GM21360 (cell line): Measurements from ENCODE around the gene TRPV4.

Source experiments
- ATAC-seq: cut with Tn5 transposase; IDR thresholded peaks from one replicate; pipeline ENCODE4 v1.9.1; 2021; ENCODE audit warnings: mild to moderate bottlenecking, moderate library complexity; ENCODE audit not compliant: unreplicated experiment

TRPV4 gene

GRCh38 chr12:109808876-109809646 lies 24.1 kb downstream of the TRPV4 start:
- no peak for ATAC-seq

GRCh38 chr12:109807954-109808643 lies 25.1 kb downstream of the TRPV4 start:
- no peak for ATAC-seq

GRCh38 chr12:109804820-109805761 lies 28.1 kb downstream of the TRPV4 start:
- ATAC-seq = no peak

GRCh38 chr12:109803678-109804077 lies 29.5 kb downstream of the TRPV4 start:
- ATAC-seq = no peak

- no peak for ATAC-seq
Observed at GRCh38 chr12:109802828-109803227, 30.4 kb downstream of the TRPV4 start.

GRCh38 chr12:109800536-109800935 lies 32.7 kb downstream of the TRPV4 start:
- ATAC-seq = no peak

GRCh38 chr12:109798691-109799090 lies 34.5 kb downstream of the TRPV4 start:
- no peak for ATAC-seq

GRCh38 chr12:109797905-109798669 lies 35.1 kb downstream of the TRPV4 start:
- ATAC-seq = no peak

GRCh38 chr12:109796057-109796456 lies 37.1 kb downstream of the TRPV4 start:
- ATAC-seq = no peak

- no peak for ATAC-seq
Observed at GRCh38 chr12:109795023-109795422, 38.2 kb downstream of the TRPV4 start.

- no peak for ATAC-seq
Observed at GRCh38 chr12:109793826-109794501, 39.2 kb downstream of the TRPV4 start.

GRCh38 chr12:109793411-109793810 lies 39.8 kb downstream of the TRPV4 start:
- ATAC-seq = no peak

GRCh38 chr12:109792992-109793391 lies 40.2 kb downstream of the TRPV4 start:
- no peak for ATAC-seq

- ATAC-seq = no peak
Observed at GRCh38 chr12:109789526-109790048, 43.6 kb downstream of the TRPV4 start.

- ATAC-seq = no peak
Observed at GRCh38 chr12:109786799-109787198, 46.4 kb downstream of the TRPV4 start.

- ATAC-seq = no peak
Observed at GRCh38 chr12:109785854-109786253, 47.3 kb downstream of the TRPV4 start.

GRCh38 chr12:109783965-109784244 lies 49.3 kb downstream of the TRPV4 start:
- no peak for ATAC-seq

GRCh38 chr12:109783135-109783964 lies 49.8 kb downstream of the TRPV4 start:
- no peak for ATAC-seq

- no peak for ATAC-seq
Observed at GRCh38 chr12:109782326-109782703, 50.9 kb downstream of the TRPV4 start.
